GM19238 (cell line): ENCODE data around the gene LRRC45.

Source experiments
- DNase-seq: peaks from one replicate; pipeline ENCODE4 v3.0.0; 2011; ENCODE audit warnings: low spot score; ENCODE audit not compliant: insufficient read length

Gene LRRC45

GRCh38 chr17:82061047-82061925 is 38.2 kb downstream of the LRRC45 start:
- DNase-seq: no peak

GRCh38 chr17:82062076-82062983 is 39.2 kb downstream of the LRRC45 start:
- DNase-seq: no peak

- no peak for DNase-seq
These were observed 39.9 kb downstream of the LRRC45 start for GRCh38 chr17:82062984-82063368.

GRCh38 chr17:82063424-82064415 is 40.6 kb downstream of the LRRC45 start:
- no peak for DNase-seq

GRCh38 chr17:82064433-82065192 is 41.5 kb downstream of the LRRC45 start:
- no peak for DNase-seq

GRCh38 chr17:82065193-82065637 is 42.1 kb downstream of the LRRC45 start:
- peak; percentile 74 for DNase-seq

GRCh38 chr17:82065638-82066303 is 42.7 kb downstream of the LRRC45 start, which contains the start of gene DUS1L:
Gene DUS1L, minus strand, starts transcription at chr17:82065804. Its CDS starts 745 bp downstream, at chr17:82065059.
- peak; percentile 92 for DNase-seq

GRCh38 chr17:82070611-82071010 is 47.5 kb downstream of the LRRC45 start:
- no peak for DNase-seq

- no peak for DNase-seq
These were observed 49.7 kb downstream of the LRRC45 start for GRCh38 chr17:82072827-82073226.

- DNase-seq: no peak
These were observed 50.3 kb downstream of the LRRC45 start for GRCh38 chr17:82073446-82073845.

GRCh38 chr17:82076018-82076784 is 53.1 kb downstream of the LRRC45 start:
- no peak for DNase-seq

GRCh38 chr17:82076785-82077591 is 53.9 kb downstream of the LRRC45 start:
- no peak for DNase-seq

- DNase-seq: no peak
These were observed 54.7 kb downstream of the LRRC45 start for GRCh38 chr17:82077617-82078358.

- no peak for DNase-seq
These were observed 55.3 kb downstream of the LRRC45 start for GRCh38 chr17:82078433-82078832.

- no peak for DNase-seq
These were observed 56.0 kb downstream of the LRRC45 start for GRCh38 chr17:82079001-82079677.

- DNase-seq: no peak
These were observed 57.1 kb downstream of the LRRC45 start for GRCh38 chr17:82080048-82080788.
